Measurements from ENCODE around the gene APP.
"Not testable (repeated sequence)": the region's sequence is repeated elsewhere in the genome, so short reads cannot be mapped to it uniquely, and the experiment has no call there.

APP gene

GRCh38 chr21:26162081-26162480, 8.5 kb downstream of the APP start:
- DNase-seq = no peak

GRCh38 chr21:26159869-26160268, 10.7 kb downstream of the APP start:
- DNase-seq = no peak

- no peak for DNase-seq
Measured at GRCh38 chr21:26157801-26158200, 12.8 kb downstream of the APP start.

- DNase-seq = no peak
Measured at GRCh38 chr21:26154753-26155152, 15.8 kb downstream of the APP start.

GRCh38 chr21:26153758-26154157, 16.8 kb downstream of the APP start:
- DNase-seq = no peak

- no peak for DNase-seq
Measured at GRCh38 chr21:26148840-26149354, 21.7 kb downstream of the APP start.

GRCh38 chr21:26148071-26148839, 22.3 kb downstream of the APP start:
- DNase-seq = no peak

- DNase-seq = no peak
Measured at GRCh38 chr21:26147535-26147934, 23.0 kb downstream of the APP start.

GRCh38 chr21:26146681-26147080, 23.9 kb downstream of the APP start:
- no peak for DNase-seq

- DNase-seq = no peak
Measured at GRCh38 chr21:26144031-26144430, 26.5 kb downstream of the APP start.

GRCh38 chr21:26142363-26142762, 28.2 kb downstream of the APP start:
- no peak for DNase-seq

GRCh38 chr21:26140926-26141325, 29.6 kb downstream of the APP start:
- no peak for DNase-seq

GRCh38 chr21:26140164-26140579, 30.4 kb downstream of the APP start:
- no peak for DNase-seq

- DNase-seq = no peak
Measured at GRCh38 chr21:26138615-26139257, 31.8 kb downstream of the APP start.

- DNase-seq = no peak
Measured at GRCh38 chr21:26137379-26138060, 33.0 kb downstream of the APP start.

GRCh38 chr21:26136671-26137070, 33.9 kb downstream of the APP start:
- no peak for DNase-seq

- DNase-seq = no peak
Measured at GRCh38 chr21:26135520-26135919, 35.0 kb downstream of the APP start.

- DNase-seq = no peak
Measured at GRCh38 chr21:26131554-26131953, 39.0 kb downstream of the APP start.

GRCh38 chr21:26131053-26131452, 39.5 kb downstream of the APP start:
- DNase-seq = not testable (repeated sequence)

GRCh38 chr21:26130249-26130881, 40.2 kb downstream of the APP start:
- DNase-seq = no peak

GRCh38 chr21:26127918-26128317, 42.7 kb downstream of the APP start:
- DNase-seq = no peak

GRCh38 chr21:26127073-26127814, 43.3 kb downstream of the APP start:
- no peak for DNase-seq

Measured in T-helper 9 cell (primary cell).